SH-SY5Y (cell line): ENCODE data around the gene CCDC63.

ENCODE experiments used
- GATA2 ChIP-seq: IDR thresholded peaks from 2 replicates; pipeline ENCODE4 v1.6.1; 2011; ENCODE audit warnings: mild to moderate bottlenecking, low read depth, low read length
- GATA3 ChIP-seq: IDR thresholded peaks from 2 replicates; pipeline ENCODE4 v1.6.1; 2011; ENCODE audit warnings: low read depth, mild to moderate bottlenecking, low read length, moderate library complexity

DNA sequence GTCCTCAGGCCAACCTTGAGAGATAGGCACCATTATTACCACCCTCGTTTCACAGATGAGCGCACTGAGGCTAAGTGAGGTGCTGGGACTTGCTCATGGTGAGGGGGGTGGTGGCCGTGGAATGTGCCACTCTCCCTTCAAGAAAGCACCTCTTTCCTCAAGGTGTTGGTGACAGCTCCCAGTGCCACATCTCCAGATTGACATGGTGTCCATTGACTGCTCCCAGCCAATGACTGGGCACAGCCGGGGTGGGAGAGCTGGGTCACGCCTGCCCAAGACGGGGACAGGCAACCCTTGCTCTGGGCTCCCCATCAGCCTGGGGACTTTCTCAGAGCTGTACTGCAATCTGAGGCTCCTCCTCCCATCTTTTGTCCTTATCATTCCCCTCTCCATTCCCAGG is 94.6 kb downstream of the CCDC63 start:
- TF ChIP-seq GATA2 (no peak), GATA3 (no peak)
